Esophagus muscularis mucosa (tissue), 4 donors: Measurements from ENCODE around the gene RAD51B.

Experiments
- CTCF ChIP-seq, 3 experiments: fragments of 200-600 bp in 2 of 3; fragments of 450-650 bp in 1 of 3; sonication (generic) in 2 of 3; IDR thresholded peaks; one replicate each; pipeline ENCODE4 v1.5.1; 2017 to 2019; ENCODE audit warnings: antibody characterized with exemption in 3 of 3, mild to moderate bottlenecking in 2 of 3, moderate library complexity in 1 of 3
- EP300 ChIP-seq: sonication (generic); formaldehyde crosslinking; IDR thresholded peaks from one replicate; pipeline ENCODE4 v1.6.1; 2017; ENCODE audit warnings: antibody characterized with exemption
- POLR2A ChIP-seq: fragments of 450-650 bp; IDR thresholded peaks from one replicate; pipeline ENCODE4 v1.6.1; 2017; ENCODE audit warnings: antibody characterized with exemption, moderate library complexity, mild to moderate bottlenecking, low read depth
- POLR2AphosphoS5 ChIP-seq, 2 donors: sonication (generic); formaldehyde crosslinking; IDR thresholded peaks; one replicate each; pipeline ENCODE4 v1.6.1; 2017; ENCODE audit warnings: antibody characterized with exemption in 2 of 2

- TF ChIP-seq CTCF (IDR thresholded peaks at IDR 0.05) (no peak), POLR2A (no peak), EP300 (no peak), POLR2AphosphoS5 (IDR thresholded peaks at IDR 0.05) (no peak)
Measured at GRCh38 chr14:68367536-68367935, 548.0 kb downstream of the RAD51B start.
